Mononuclear cell (primary cell): ENCODE results near the gene SNRNP70. TPM values are rescaled to one million over a fixed set of nuclear protein-coding genes. Genes with fewer than 3 reads are reported as not detected.

Source experiments
- H3K27me3 ChIP-seq: 2 replicates; pipeline ENCODE4 v1.6.0; 2011; ENCODE audit warnings: low read length, control low read depth; ENCODE audit not compliant: insufficient read depth
- H3K4me1 ChIP-seq: 2 replicates; pipeline ENCODE4 v1.5.1; 2011; ENCODE audit warnings: mild to moderate bottlenecking, low read length, control low read depth; ENCODE audit not compliant: insufficient read depth
- H3K4me3 ChIP-seq: 2 replicates; pipeline ENCODE4 v1.5.1; 2011; ENCODE audit warnings: mild to moderate bottlenecking, low read length, moderate library complexity
- H3K9me3 ChIP-seq: 2 replicates; pipeline ENCODE4 v1.5.1; 2011; ENCODE audit warnings: low read depth, mild to moderate bottlenecking, control low read depth, low read length
- total RNA-seq: library from RNA; depleted of rRNA; stranded (reverse); fragments of >200 nt; gene quantifications from one replicate; pipeline ENCODE4 v1.2.3, GENCODE V29; 2012

Gene SNRNP70
- total RNA-seq, 1 donor = 136 TPM

- Histone ChIP-seq H3K4me1 (peaks cover 6% of the 10 kb centered on the region), H3K9me3 (no peaks in the 10 kb centered on the region), H3K4me3 (no peak overlapping the region), H3K27me3 (no peaks in the 10 kb centered on the region)
These were observed 4.9 kb upstream of the SNRNP70 start for GRCh38 chr19:49080392-49080791.

DNA sequence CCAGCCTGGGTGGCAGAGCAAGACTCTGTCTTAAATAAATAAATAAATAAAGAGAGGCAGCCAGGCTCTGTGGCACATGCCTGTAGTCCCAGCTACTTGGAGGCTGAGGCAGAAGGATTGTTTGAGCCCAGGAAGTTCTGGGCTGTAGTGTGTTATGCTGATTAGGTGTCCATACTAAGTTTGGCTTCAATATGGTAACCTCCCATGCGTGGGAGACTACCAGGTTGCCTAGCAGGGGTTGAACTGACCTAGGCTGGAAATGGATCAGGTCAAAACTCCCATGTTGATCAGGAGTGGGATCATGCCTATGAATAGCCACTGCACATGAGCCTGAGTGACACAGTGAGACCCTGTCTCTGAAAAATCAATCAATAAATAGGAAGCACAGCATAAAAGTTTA, 4.0 kb upstream of the SNRNP70 start:
- peaks cover 12% of the 10 kb centered on the region for H3K4me1 ChIP-seq
- H3K9me3 ChIP-seq = no peaks in the 10 kb centered on the region
- no peak overlapping the region for H3K4me3 ChIP-seq
- H3K27me3 ChIP-seq = no peaks in the 10 kb centered on the region

- Histone ChIP-seq H3K27me3 (no peaks in the 10 kb centered on the region), H3K9me3 (no peaks in the 10 kb centered on the region), H3K4me3 (peak overlapping the region; percentile 96)
These were observed 838 bp upstream of the SNRNP70 start for GRCh38 chr19:49084206-49085019.

DNA sequence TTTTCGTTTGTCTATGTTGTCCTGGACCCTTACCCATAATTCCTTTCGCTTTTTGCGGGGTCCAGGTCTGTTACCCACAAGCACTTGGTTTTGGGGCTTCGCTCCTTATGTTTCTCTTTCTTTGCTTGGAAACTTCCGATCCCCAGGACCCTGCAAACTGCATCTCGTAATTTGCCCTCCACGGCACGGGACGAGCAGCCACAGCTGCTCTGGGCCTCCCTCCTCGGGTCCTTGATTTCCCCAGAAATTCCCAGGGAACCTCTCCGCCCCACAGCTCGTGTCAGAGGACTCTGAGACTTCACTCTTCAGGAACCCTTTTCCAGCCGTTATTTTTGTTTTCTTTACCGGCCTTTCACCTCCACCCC, 599 bp downstream of the SNRNP70 start:
- H3K9me3 ChIP-seq = no peaks in the 10 kb centered on the region
- H3K4me3 ChIP-seq = peak overlapping the region; percentile 96
- peaks cover 32% of the 10 kb centered on the region for H3K4me1 ChIP-seq
- no peaks in the 10 kb centered on the region for H3K27me3 ChIP-seq

More at GRCh38 chr19:49084206-49085019, 838 bp upstream of the SNRNP70 start:
- H3K4me1 ChIP-seq = peaks cover 32% of the 10 kb centered on the region

DNA sequence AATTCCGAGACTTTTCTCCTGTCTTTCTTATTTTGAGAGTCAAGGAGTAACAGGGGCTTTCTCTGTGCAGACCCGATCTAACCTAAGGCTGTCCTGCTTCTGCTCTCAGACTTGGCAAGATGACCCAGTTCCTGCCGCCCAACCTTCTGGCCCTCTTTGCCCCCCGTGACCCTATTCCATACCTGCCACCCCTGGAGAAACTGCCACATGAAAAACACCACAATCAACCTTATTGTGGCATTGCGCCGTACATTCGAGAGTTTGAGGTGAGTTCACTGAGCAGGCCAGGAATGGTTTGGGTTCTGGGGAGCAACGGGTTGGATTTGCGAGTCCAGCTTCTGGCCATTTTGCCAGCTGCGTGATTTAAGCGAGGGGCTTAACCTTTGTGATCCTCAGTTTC, 1.0 kb downstream of the SNRNP70 start:
- Histone ChIP-seq H3K4me3 (peak overlapping the region; percentile 96), H3K27me3 (no peaks in the 10 kb centered on the region), H3K4me1 (peaks cover 32% of the 10 kb centered on the region), H3K9me3 (no peaks in the 10 kb centered on the region)

- Histone ChIP-seq H3K4me3 (no peak overlapping the region), H3K27me3 (no peaks in the 10 kb centered on the region), H3K4me1 (peaks cover 18% of the 10 kb centered on the region), H3K9me3 (no peaks in the 10 kb centered on the region)
These were observed 6.3 kb downstream of the SNRNP70 start for GRCh38 chr19:49091391-49092038.

DNA sequence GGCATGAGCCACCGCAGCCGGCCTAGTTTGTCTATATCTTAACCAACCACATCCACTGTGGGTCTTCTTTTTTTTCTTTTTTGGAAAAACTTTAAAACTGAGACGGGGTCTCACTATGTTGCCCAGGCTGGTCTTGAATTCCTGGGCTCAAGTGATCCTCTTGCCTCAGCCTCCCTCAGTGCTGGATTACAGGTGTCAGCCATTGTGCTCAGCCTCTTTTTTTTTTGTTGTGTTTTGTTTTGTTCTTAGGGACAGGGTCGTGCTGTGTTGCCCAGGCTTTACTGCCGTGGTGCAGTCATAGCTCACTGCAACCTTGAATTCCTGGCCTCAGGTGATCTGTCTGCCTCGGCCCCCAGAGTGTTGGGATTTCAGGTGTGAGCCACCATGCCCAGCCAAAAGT, 7.4 kb downstream of the SNRNP70 start:
- Histone ChIP-seq H3K4me3 (no peak overlapping the region), H3K9me3 (no peaks in the 10 kb centered on the region), H3K27me3 (no peaks in the 10 kb centered on the region), H3K4me1 (peaks cover 6% of the 10 kb centered on the region)

DNA sequence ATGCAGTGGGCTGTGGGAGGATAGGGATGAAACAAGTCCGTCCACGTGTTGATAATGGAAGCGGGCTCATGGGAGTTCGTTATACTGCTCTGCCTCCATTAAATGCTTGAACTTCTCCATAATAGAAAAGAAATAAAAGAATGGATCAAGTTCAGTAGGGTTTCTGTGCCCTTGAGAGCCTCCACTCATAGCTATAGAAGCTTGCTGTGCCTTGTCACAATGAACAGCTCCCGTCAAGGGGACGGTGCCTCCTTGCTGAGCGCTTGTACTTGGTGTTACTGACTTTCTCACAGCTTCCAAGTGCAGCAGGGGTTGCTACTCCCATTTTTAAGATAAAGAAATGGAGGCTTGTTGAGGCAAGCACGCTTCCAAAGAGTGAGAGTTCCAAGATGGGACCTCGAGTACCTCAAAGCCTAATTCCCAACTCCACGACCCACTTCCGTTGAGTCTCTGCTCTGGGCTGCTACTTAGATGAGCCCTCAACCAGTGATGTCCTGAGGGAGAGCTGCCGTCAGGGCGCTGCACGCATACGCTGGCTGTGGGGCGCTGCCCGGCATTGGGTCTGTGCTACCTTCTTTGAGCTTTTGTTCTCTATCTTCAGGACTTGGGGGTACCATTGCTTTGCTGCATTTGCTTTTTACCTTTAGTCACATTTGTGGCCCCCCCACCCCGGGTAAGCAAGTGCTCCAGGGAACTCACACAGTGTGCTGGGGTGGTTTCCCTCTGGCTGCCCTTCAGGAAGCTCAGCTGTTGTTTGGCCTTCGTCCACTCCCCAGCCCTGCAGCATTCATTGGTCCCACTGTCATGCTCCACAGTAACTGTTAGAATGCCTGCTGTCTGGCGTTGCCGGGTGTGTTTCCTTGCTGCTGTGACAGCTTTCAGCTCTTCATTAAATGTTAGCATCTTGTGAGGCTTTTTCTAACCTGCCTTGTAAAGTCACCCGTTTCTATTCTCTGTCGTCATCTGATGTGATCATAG, 9.5 kb downstream of the SNRNP70 start:
- no peaks in the 10 kb centered on the region for H3K27me3 ChIP-seq
- no peak overlapping the region for H3K4me3 ChIP-seq
- no peaks in the 10 kb centered on the region for H3K4me1 ChIP-seq
- H3K9me3 ChIP-seq = no peaks in the 10 kb centered on the region

DNA sequence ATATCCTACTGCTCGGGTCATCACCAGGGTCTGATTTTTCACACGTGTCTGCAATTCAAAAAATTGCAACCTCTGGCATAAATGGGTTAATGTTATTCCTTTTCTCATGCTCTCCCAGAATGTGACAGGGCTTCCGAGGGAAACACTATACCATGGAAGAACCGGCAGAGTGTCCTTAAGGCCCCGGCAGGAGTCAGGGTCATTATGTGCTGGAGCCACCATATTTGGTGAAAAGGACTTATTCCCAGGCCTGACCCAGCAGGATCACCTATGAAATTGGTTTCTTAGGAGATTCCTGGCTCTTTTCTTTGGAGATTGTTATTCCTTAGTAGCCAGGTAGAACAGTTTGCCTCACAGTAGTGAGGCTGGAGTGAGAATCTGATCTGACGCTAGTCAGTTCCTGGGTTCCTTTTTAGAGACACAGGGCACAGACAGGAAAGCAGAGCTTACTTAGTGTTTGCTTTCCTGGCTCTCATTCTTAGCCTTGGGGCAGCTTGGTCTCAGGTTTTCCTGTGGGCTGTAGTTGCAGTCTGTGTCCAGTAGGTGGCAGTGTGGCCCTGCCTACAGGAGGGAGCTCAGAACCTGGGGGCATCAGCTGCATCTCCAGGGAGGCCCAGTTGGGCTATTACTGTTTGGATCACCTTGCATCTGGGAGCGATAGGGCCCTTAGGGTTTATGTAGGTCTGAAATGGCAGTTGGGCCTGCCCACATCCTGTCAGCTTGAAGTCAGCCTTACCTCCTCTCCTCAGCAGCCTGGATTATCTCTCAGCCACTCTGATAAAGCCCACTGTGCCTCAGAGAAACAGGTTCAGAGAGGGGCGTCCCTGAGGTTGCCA, 12.4 kb downstream of the SNRNP70 start:
- no peaks in the 10 kb centered on the region for H3K27me3 ChIP-seq
- H3K4me1 ChIP-seq = no peaks in the 10 kb centered on the region
- no peak overlapping the region for H3K4me3 ChIP-seq
- no peaks in the 10 kb centered on the region for H3K9me3 ChIP-seq

GRCh38 chr19:49098795-49099194, 13.5 kb downstream of the SNRNP70 start:
- Histone ChIP-seq H3K9me3 (no peaks in the 10 kb centered on the region), H3K4me1 (no peaks in the 10 kb centered on the region), H3K27me3 (no peaks in the 10 kb centered on the region), H3K4me3 (no peak overlapping the region)

GRCh38 chr19:49101160-49101559, 15.9 kb downstream of the SNRNP70 start:
- Histone ChIP-seq H3K9me3 (no peaks in the 10 kb centered on the region), H3K4me3 (no peak overlapping the region), H3K4me1 (no peaks in the 10 kb centered on the region), H3K27me3 (no peaks in the 10 kb centered on the region)

GRCh38 chr19:49102303-49102702, 17.1 kb downstream of the SNRNP70 start:
- Histone ChIP-seq H3K4me1 (no peaks in the 10 kb centered on the region), H3K9me3 (no peaks in the 10 kb centered on the region), H3K4me3 (no peak overlapping the region), H3K27me3 (no peaks in the 10 kb centered on the region)

DNA sequence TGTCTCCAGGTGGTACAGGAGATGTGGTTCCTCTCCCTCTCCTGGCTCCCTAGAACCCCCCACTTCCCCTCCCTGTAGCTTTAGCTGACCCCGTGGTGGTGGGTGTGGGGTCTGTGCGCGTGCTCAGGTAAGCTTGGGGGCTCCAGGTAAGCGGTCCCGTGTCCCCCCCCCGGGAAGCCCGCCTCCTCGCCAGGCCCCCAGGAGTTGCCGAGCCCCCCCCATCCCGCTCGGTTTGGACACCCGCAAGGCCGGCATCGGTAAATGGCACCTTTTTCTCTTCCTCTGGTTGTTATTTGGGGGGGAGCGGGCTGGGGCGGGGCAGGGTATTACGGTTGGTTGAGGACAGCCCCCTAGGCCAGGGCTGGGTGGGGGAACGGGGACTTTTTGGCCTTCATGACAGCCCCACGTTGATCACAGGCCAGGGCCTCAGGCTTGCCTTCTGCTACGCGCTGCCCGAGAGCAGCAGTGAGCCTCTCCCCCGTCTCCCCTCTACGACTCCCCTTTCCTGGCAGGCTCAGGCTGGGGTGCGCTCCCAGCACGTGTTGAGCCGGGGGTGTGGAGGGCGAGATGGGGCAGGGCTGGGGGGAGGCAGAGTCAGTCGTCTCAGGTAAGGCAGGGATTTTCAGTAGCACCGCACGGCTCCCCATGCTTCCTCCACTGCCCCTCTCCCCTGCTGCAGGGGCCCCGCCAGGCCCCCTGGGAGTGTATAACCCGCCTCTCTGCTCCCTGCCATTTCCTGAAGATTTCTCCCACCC, 18.3 kb downstream of the SNRNP70 start:
- Histone ChIP-seq H3K4me3 (no peak overlapping the region), H3K4me1 (no peaks in the 10 kb centered on the region), H3K9me3 (no peaks in the 10 kb centered on the region), H3K27me3 (no peaks in the 10 kb centered on the region)
